GM12873 (cell line): Measurements from ENCODE around the gene OLFML2B.

Experiments
- TF ChIP-seq, protein P1 (sequence below): IDR thresholded peaks from 2 replicates; pipeline ENCODE4 v1.5.1; 2012; ENCODE audit warnings: low read depth, mild to moderate bottlenecking, moderate library complexity, low read length, control low read depth; ENCODE audit not compliant: insufficient read depth; ENCODE audit errors: missing control alignments

The OLFML2B gene

DNA sequence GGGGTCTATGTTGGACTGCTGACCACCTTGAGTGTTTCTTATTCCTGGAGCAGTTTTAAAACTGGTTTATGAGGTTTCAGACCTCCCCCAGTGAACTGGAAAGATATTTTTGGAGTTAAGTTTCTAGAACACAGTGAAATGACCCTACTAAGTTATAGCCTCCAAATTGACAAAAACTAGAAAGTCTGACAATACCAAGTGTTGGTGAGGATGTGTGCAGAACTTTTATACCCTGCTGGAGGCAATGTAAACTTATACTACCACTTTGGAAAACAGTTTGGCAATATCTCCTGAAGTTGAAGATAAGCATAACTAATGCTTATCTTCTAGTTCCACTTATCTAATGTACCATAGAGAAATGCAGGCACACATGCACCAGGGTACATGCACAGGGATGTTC, 10.4 kb downstream of the OLFML2B start:
- TF ChIP-seq, protein P1, sequence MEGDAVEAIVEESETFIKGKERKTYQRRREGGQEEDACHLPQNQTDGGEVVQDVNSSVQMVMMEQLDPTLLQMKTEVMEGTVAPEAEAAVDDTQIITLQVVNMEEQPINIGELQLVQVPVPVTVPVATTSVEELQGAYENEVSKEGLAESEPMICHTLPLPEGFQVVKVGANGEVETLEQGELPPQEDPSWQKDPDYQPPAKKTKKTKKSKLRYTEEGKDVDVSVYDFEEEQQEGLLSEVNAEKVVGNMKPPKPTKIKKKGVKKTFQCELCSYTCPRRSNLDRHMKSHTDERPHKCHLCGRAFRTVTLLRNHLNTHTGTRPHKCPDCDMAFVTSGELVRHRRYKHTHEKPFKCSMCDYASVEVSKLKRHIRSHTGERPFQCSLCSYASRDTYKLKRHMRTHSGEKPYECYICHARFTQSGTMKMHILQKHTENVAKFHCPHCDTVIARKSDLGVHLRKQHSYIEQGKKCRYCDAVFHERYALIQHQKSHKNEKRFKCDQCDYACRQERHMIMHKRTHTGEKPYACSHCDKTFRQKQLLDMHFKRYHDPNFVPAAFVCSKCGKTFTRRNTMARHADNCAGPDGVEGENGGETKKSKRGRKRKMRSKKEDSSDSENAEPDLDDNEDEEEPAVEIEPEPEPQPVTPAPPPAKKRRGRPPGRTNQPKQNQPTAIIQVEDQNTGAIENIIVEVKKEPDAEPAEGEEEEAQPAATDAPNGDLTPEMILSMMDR, result no peak

DNA sequence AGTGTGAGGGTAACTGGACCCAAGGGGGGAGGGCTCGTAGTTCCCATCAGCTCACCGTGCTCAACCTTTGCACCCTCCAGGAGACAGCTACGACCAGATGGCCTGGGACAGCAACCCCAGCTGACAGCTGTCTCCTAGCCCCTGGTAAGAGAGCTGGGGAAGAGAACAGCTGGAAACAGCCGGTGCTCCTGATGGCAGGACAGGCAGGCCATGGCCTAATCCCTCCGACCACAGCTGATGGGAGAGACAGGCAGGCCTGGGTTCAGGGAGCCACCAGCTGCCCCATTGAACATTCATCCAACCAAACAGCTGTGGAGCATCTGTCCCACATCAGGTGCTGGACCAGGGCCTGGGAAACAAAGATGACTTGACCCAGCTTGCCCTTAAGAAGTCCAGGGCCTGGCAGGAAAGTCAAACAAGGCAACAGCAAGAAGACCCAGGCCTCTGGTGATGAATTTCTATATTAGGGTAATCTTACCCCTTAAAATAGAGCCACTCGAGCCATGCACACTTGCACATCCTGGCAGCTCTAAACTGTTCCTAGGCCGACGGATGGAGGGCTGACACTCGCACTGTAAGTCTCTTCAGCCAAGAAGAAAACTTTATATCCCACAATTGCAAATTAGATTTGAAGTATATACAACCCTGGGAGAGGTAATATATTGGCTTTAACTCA, 12.2 kb downstream of the OLFML2B start:
- TF ChIP-seq, protein P1, result no peak

DNA sequence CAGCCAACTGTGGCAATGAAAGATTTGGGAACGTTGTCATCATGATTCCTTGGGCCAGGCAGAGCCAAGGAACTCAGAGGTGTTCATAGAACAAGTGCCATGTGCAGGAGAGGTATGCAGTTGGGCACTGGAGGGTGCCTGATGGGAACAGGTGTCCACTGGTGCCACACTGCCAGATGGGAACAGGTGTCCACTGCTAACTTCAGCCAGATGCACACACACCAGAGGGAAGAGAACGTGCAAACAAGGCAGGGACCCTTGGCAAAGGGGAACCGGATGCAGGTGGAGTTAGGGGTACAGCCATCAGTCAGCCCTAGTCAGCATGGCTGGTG, 13.5 kb downstream of the OLFML2B start:
- TF ChIP-seq, protein P1, result no peak

DNA sequence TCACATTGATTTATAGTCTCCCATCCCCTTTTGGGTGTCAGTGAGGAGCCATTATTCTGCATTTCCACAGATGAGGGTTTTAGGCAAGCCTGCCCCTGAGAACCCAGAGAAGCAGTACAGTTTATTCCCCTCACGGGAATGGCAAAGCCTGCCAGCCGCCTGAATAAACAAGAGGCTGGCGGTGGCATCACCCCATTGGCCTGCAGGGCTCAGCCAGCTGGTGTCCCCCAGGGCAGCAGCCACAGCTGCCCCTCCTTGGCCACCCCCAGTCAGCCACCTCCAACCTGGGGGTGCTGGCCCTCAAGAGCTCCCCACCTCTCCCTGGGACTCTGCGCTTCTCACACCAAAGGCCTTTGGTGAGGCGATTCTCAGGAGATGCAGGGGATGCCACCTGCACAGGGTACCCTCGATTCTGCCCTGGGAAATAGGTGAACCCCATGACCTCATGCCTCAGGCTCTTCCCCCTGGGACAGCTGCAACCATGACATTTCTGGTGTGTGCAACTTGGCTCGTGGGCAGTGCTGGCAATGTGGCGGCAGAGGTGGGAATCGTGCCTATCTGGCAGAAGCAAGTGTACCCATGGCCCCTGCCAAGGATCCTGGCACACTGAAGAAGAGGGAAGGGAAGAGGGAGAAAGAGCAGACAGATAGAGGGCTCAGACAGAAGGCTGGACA, 14.0 kb downstream of the OLFML2B start:
- TF ChIP-seq, protein P1, result no peak

DNA sequence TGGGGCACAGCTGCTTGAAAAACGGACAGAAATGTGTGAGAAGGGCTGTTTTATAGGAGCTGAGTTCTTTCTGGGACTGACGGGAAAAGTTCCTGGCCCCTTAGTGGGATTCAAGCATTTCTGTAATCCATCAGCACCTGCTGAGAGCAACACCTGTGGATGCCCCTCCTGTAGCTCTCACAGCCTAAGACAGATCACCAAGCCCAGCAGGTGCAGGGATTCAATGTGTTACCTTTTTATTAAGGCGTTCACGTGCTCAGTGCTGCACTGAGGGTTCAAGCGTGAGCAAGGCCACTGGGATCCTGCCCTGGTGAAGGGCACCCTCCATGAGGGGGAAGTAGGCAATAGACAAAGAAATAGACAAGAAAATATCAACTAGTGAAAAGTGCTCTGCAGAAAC, 14.9 kb downstream of the OLFML2B start:
- TF ChIP-seq, protein P1, result no peak

DNA sequence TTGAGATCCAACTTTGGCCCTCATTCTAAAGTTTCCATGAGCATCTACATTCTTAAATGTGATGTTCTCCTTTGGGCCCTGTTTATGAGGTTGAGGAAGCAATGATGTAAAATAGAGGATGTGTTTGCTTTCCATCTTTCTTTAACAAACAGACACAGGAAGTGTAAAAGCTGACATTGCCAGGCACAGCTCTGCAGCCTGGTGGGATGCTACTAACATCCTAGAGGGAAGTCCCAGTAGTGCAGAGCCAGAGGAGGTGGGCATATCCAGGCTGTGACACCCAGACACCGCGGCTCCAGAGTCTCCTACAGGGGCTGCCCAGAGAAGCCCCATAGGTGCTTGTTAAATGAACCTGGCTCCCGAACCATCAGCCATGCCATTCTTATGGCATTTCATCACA, 16.2 kb downstream of the OLFML2B start:
- TF ChIP-seq, protein P1, result no peak

DNA sequence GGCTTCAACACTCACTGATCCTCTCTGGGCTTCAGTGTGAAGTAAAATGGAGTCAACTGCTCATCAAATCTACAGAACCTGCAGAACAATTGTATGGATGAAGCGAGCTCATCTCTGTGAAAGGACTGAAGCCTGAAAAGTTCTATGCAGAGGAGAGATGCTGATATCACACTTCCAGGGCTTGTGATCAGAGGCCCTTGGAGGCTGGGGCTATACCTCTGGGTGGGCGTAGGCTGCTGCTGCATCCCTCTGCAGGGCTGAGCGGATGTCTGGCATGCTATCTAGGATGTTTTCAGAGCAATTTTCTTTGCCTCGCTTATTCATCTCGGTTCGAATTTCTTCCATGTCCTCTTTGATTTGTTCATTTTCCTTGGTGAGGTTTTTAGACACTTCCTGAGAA, 17.6 kb downstream of the OLFML2B start:
- TF ChIP-seq, protein P1, result no peak
